Activated T-cell treated with anti-CD3 and anti-CD28 coated beads, Interleukin-2, amount 50 U/mL, for 4 hours (primary cell): Measurements from ENCODE around the gene TPPP. TPM values are rescaled to one million over a fixed set of nuclear protein-coding genes. Genes with fewer than 3 reads are reported as not detected.
"Not testable (repeated sequence)": the region's sequence is repeated elsewhere in the genome, so short reads cannot be mapped to it uniquely, and the experiment has no call there.

Experiments
- ATAC-seq, 2 donors: fragments of 200-7000 bp; cut with Tn5 transposase; one replicate each; pipeline ENCODE4 v1.10.0; 2021
- DNase-seq: peaks from one replicate; pipeline ENCODE4 v3.0.0-alpha.2; 2020
- H3K27me3 Mint-ChIP-seq: one replicate; pipeline ENCODE4 v1.8.0; 2021; ENCODE audit warnings: low read depth, mixed read lengths
- H3K36me3 Mint-ChIP-seq: one replicate; pipeline ENCODE4 v1.8.0; 2022; ENCODE audit warnings: mixed read lengths; ENCODE audit not compliant: insufficient read depth
- H3K4me1 Mint-ChIP-seq: one replicate; pipeline ENCODE4 v1.8.0; 2021; ENCODE audit warnings: low read depth, mixed read lengths
- H3K4me3 Mint-ChIP-seq: one replicate; pipeline ENCODE4 v1.8.0; 2021; ENCODE audit warnings: mild to moderate bottlenecking, moderate library complexity, mixed read lengths
- H3K9me3 Mint-ChIP-seq: one replicate; pipeline ENCODE4 v1.8.0; 2021; ENCODE audit warnings: mixed read lengths
- total RNA-seq, 3 donors: library from RNA; stranded (reverse); gene quantifications; one replicate each; pipeline ENCODE4 v1.2.1, GENCODE V29; 2021

TPPP gene
- total RNA-seq, 3 donors from 2014 or later = 0.08 to 0.19 (median 0.08) TPM

GRCh38 chr5:685262-686171 lies 7.6 kb downstream of the TPPP start:
- H3K4me1 Mint-ChIP-seq = no peaks in the 10 kb centered on the region
- ATAC-seq (no peak), DNase-seq (no peak)
- H3K36me3 Mint-ChIP-seq = no peaks in the 10 kb centered on the region
- no peaks in the 10 kb centered on the region for H3K27me3 Mint-ChIP-seq
- H3K4me3 Mint-ChIP-seq = no peak overlapping the region
- no peaks in the 10 kb centered on the region for H3K9me3 Mint-ChIP-seq

GRCh38 chr5:684751-685216 lies 8.4 kb downstream of the TPPP start:
- H3K4me3 Mint-ChIP-seq = no peak overlapping the region
- no peaks in the 10 kb centered on the region for H3K27me3 Mint-ChIP-seq
- H3K9me3 Mint-ChIP-seq = no peaks in the 10 kb centered on the region
- no peak for ATAC-seq
- no peak for DNase-seq
- H3K4me1 Mint-ChIP-seq = no peaks in the 10 kb centered on the region
- H3K36me3 Mint-ChIP-seq = no peaks in the 10 kb centered on the region

GRCh38 chr5:683551-684481 lies 9.3 kb downstream of the TPPP start:
- Mint-ChIP-seq H3K36me3 (no peaks in the 10 kb centered on the region), H3K4me1 (no peaks in the 10 kb centered on the region), H3K4me3 (no peak overlapping the region), H3K9me3 (no peaks in the 10 kb centered on the region), H3K27me3 (no peaks in the 10 kb centered on the region)
- DNase-seq (peak; percentile 4), ATAC-seq (no peak)

- DNase-seq, ATAC-seq, H3K9me3 Mint-ChIP-seq, H3K27me3 Mint-ChIP-seq, H3K36me3 Mint-ChIP-seq, H3K4me1 Mint-ChIP-seq, H3K4me3 Mint-ChIP-seq: not testable (repeated sequence)
These were observed 10.3 kb downstream of the TPPP start for GRCh38 chr5:682651-683358.

GRCh38 chr5:682216-682615 lies 10.9 kb downstream of the TPPP start:
- H3K9me3 Mint-ChIP-seq, H3K4me3 Mint-ChIP-seq, H3K4me1 Mint-ChIP-seq, DNase-seq, ATAC-seq, H3K36me3 Mint-ChIP-seq, H3K27me3 Mint-ChIP-seq: not testable (repeated sequence)

GRCh38 chr5:681317-682191 lies 11.6 kb downstream of the TPPP start:
- H3K36me3 Mint-ChIP-seq, ATAC-seq, H3K4me1 Mint-ChIP-seq, H3K9me3 Mint-ChIP-seq, H3K4me3 Mint-ChIP-seq, DNase-seq, H3K27me3 Mint-ChIP-seq: not testable (repeated sequence)

- not testable (repeated sequence) for H3K4me3 Mint-ChIP-seq, H3K27me3 Mint-ChIP-seq, ATAC-seq, H3K4me1 Mint-ChIP-seq, H3K36me3 Mint-ChIP-seq, H3K9me3 Mint-ChIP-seq, DNase-seq
These were observed 12.3 kb downstream of the TPPP start for GRCh38 chr5:680836-681235.

- not testable (repeated sequence) for ATAC-seq, H3K4me3 Mint-ChIP-seq, H3K27me3 Mint-ChIP-seq, H3K36me3 Mint-ChIP-seq, DNase-seq, H3K9me3 Mint-ChIP-seq, H3K4me1 Mint-ChIP-seq
These were observed 12.9 kb downstream of the TPPP start for GRCh38 chr5:680118-680795.

GRCh38 chr5:679166-679895 lies 13.8 kb downstream of the TPPP start:
- H3K27me3 Mint-ChIP-seq, H3K4me1 Mint-ChIP-seq, H3K9me3 Mint-ChIP-seq, ATAC-seq, DNase-seq, H3K36me3 Mint-ChIP-seq, H3K4me3 Mint-ChIP-seq: not testable (repeated sequence)

- ATAC-seq, H3K4me1 Mint-ChIP-seq, H3K27me3 Mint-ChIP-seq, H3K4me3 Mint-ChIP-seq, H3K36me3 Mint-ChIP-seq, H3K9me3 Mint-ChIP-seq, DNase-seq: not testable (repeated sequence)
These were observed 14.6 kb downstream of the TPPP start for GRCh38 chr5:678521-678920.

- Mint-ChIP-seq H3K27me3 (peaks cover 3% of the 10 kb centered on the region), H3K4me3 (no peak overlapping the region), H3K36me3 (no peaks in the 10 kb centered on the region), H3K9me3 (no peaks in the 10 kb centered on the region), H3K4me1 (peaks cover 8% of the 10 kb centered on the region)
- ATAC-seq (no peak), DNase-seq (peak; percentile 4)
These were observed 15.7 kb downstream of the TPPP start for GRCh38 chr5:677131-678101.

- H3K27me3 Mint-ChIP-seq = peaks cover 3% of the 10 kb centered on the region
These were observed 16.5 kb downstream of the TPPP start for GRCh38 chr5:676699-677076.

More at GRCh38 chr5:676699-677076, 16.5 kb downstream of the TPPP start:
- peaks cover 13% of the 10 kb centered on the region for H3K4me1 Mint-ChIP-seq
- ATAC-seq (no peak), DNase-seq (no peak)
- no peaks in the 10 kb centered on the region for H3K36me3 Mint-ChIP-seq
- no peak overlapping the region for H3K4me3 Mint-ChIP-seq
- no peaks in the 10 kb centered on the region for H3K9me3 Mint-ChIP-seq
